A673 (cell line): ENCODE data around the gene JRKL. TPM values are rescaled to one million over a fixed set of nuclear protein-coding genes. Genes with fewer than 3 reads are reported as not detected.

Experiments used
- BruUV-seq: library from RNA; stranded (reverse); fragments of 400-500 nt; replicated peaks from 2 replicates; lab custom pipeline; 2021; lab: Mats Ljungman, UMichigan
- CTCF ChIA-PET: fragments of 300-600 bp; sonication (Branson Sonifier 250); formaldehyde crosslinking; loops from one replicate; lab custom pipeline; 2022; ENCODE audit warnings: antibody characterized with exemption; lab: Charles Lee
- POLR2A ChIA-PET: fragments of 300-600 bp; sonication (Branson Sonifier 250); formaldehyde crosslinking; loops from one replicate; lab custom pipeline; 2022; ENCODE audit warnings: antibody characterized with exemption; ENCODE audit not compliant: low non-redundant PET; lab: Charles Lee
- DNase-seq: peaks from one replicate; pipeline ENCODE4 v3.0.0-alpha.2; 2015; ENCODE audit warnings: low spot score
- H3K27ac ChIP-seq: fragments of 200-600 bp; sonication (generic); 2 replicates; pipeline ENCODE4 v1.5.1; 2016; ENCODE audit warnings: mixed run types, low read depth, mild to moderate bottlenecking, mixed read lengths, antibody characterized with exemption, low read length; ENCODE audit not compliant: poor library complexity, severe bottlenecking
- H3K27me3 ChIP-seq: fragments of 200-600 bp; sonication (generic); replicated peaks from 2 replicates; pipeline ENCODE4 v1.6.1; 2017; ENCODE audit warnings: mixed run types, low read depth, mild to moderate bottlenecking, mixed read lengths, antibody characterized with exemption, low read length; ENCODE audit not compliant: insufficient read depth, poor library complexity
- H3K36me3 ChIP-seq: fragments of 200-600 bp; sonication (generic); 2 replicates; pipeline ENCODE4 v1.6.1; 2016; ENCODE audit warnings: mixed run types, mild to moderate bottlenecking, mixed read lengths, antibody characterized with exemption, low read length; ENCODE audit not compliant: insufficient read depth, poor library complexity, severe bottlenecking
- H3K4me1 ChIP-seq: fragments of 200-600 bp; sonication (generic); 2 replicates; pipeline ENCODE4 v1.6.1; 2017; ENCODE audit warnings: mixed run types, mild to moderate bottlenecking, mixed read lengths, antibody characterized with exemption, low read length; ENCODE audit not compliant: insufficient read depth, poor library complexity, severe bottlenecking
- H3K4me3 ChIP-seq: fragments of 200-600 bp; sonication (generic); 2 replicates; pipeline ENCODE4 v1.5.1; 2016; ENCODE audit warnings: low read depth, mixed run types, mild to moderate bottlenecking, mixed read lengths, low read length; ENCODE audit not compliant: poor library complexity, severe bottlenecking
- H3K9me3 ChIP-seq: fragments of 200-600 bp; sonication (generic); 2 replicates; pipeline ENCODE4 v1.6.1; 2016; ENCODE audit warnings: mixed run types, low read depth, mild to moderate bottlenecking, mixed read lengths, antibody characterized with exemption, low read length; ENCODE audit not compliant: poor library complexity, severe bottlenecking
- CTCF ChIP-seq: fragments of 300-800, 200-600 bp; sonication (generic); conservative IDR thresholded peaks from 2 replicates; pipeline ENCODE4 v1.5.1; 2017; ENCODE audit warnings: low read depth, mild to moderate bottlenecking, antibody characterized with exemption, low read length, moderate library complexity, mixed read lengths
- EZH2 ChIP-seq: fragments of 200-600 bp; sonication (generic); IDR thresholded peaks from 2 replicates; pipeline ENCODE4 v1.6.1; 2017; ENCODE audit warnings: borderline replicate concordance, low read depth, mild to moderate bottlenecking, mixed read lengths, antibody characterized with exemption, low read length; ENCODE audit not compliant: poor library complexity, severe bottlenecking
- intact Hi-C: fragments of 100-400 bp; cut with micrococcal nuclease; formaldehyde crosslinking; loops from one replicate; pipeline ENCODE4 v1.10.0; 2022; ENCODE audit not compliant: unreplicated experiment
- total RNA-seq: library from RNA; stranded (reverse); gene quantifications from 2 replicates; pipeline ENCODE4 v1.2.3, GENCODE V29; 2021

Gene JRKL
- total RNA-seq, 1 experiment from 2014 or later: 11.0 TPM

DNA sequence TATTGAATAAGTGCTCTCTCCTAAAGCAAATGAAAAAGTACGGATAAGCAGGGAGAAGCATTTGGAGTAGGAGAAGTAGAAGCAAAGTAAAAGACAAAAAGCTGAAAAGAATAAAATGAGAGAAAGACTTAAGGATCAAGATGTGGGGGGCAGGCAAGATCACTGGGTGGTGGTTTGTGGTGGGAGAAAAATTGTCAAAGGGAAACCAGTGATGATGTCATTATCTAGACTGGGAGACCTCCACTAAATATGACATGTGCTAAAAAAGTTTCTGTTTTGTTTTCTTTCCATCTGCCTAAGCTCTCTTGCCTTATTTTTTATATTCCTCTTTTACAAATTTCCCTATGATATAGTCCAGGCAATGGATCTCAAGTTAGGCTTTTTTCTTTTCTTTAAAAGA, 32.0 kb upstream of the JRKL start:
- H3K4me3 ChIP-seq: no peak overlapping the region
- ChIA-PET POLR2A (no interaction called here), CTCF (interaction anchor here (0.6 kb wide), 1 partner anchor 107 kb away, joined by 3 read pairs; no protein-coding TSS in a partner anchor)
- H3K27ac ChIP-seq: no peak overlapping the region
- H3K27me3 ChIP-seq: no peaks in the 10 kb centered on the region
- H3K9me3 ChIP-seq: no peaks in the 10 kb centered on the region
- no peak for DNase-seq
- peaks cover 11% of the 10 kb centered on the region for H3K36me3 ChIP-seq
- TF ChIP-seq CTCF (no peak), EZH2 (no peak)
- H3K4me1 ChIP-seq: no peaks in the 10 kb centered on the region
- no TSS peak for BruUV-seq
- intact Hi-C loops: no loop called here

- BruUV-seq: no TSS peak
- ChIA-PET CTCF (no interaction called here), POLR2A (no interaction called here)
Observed at GRCh38 chr11:96358321-96358720, 31.5 kb upstream of the JRKL start.

GRCh38 chr11:96361778-96362177, 28.0 kb upstream of the JRKL start:
- Histone ChIP-seq H3K36me3 (peaks cover 18% of the 10 kb centered on the region), H3K9me3 (no peaks in the 10 kb centered on the region), H3K27me3 (no peaks in the 10 kb centered on the region), H3K27ac (no peak overlapping the region), H3K4me3 (no peak overlapping the region), H3K4me1 (no peaks in the 10 kb centered on the region)
- no peak for DNase-seq
- POLR2A ChIA-PET: no interaction called here
- CTCF ChIA-PET: interaction anchor here (0.6 kb wide), 1 partner anchor 307 kb away, joined by 3 read pairs; no protein-coding TSS in a partner anchor
- intact Hi-C loops: no loop called here
- no TSS peak for BruUV-seq
- no peak for TF ChIP-seq EZH2
- TF ChIP-seq CTCF: no peak

More at GRCh38 chr11:96358321-96358720, 31.5 kb upstream of the JRKL start:
- no peak for TF ChIP-seq CTCF
- TF ChIP-seq EZH2: no peak
- Histone ChIP-seq H3K36me3 (peaks cover 11% of the 10 kb centered on the region), H3K9me3 (no peaks in the 10 kb centered on the region), H3K27me3 (no peaks in the 10 kb centered on the region), H3K27ac (no peak overlapping the region), H3K4me3 (no peak overlapping the region), H3K4me1 (no peaks in the 10 kb centered on the region)
- intact Hi-C loops: no loop called here
- DNase-seq: no peak
